Hepatocyte (in vitro differentiated cells): ENCODE results near the gene TXNDC17.

Experiments used
- EZH2phosphoT487 ChIP-seq: fragments of 200-600 bp; sonication (generic); IDR thresholded peaks from one replicate; pipeline ENCODE4 v1.6.1; 2018; ENCODE audit warnings: antibody characterized with exemption, mild to moderate bottlenecking, low read depth, moderate library complexity; ENCODE audit not compliant: unreplicated experiment, severe bottlenecking
- TF ChIP-seq, protein P1 (sequence below): fragments of 200-600 bp; sonication (generic); IDR thresholded peaks from 2 replicates; pipeline ENCODE4 v1.5.1; 2016; ENCODE audit warnings: antibody characterized with exemption, mild to moderate bottlenecking; ENCODE audit not compliant: poor library complexity

DNA sequence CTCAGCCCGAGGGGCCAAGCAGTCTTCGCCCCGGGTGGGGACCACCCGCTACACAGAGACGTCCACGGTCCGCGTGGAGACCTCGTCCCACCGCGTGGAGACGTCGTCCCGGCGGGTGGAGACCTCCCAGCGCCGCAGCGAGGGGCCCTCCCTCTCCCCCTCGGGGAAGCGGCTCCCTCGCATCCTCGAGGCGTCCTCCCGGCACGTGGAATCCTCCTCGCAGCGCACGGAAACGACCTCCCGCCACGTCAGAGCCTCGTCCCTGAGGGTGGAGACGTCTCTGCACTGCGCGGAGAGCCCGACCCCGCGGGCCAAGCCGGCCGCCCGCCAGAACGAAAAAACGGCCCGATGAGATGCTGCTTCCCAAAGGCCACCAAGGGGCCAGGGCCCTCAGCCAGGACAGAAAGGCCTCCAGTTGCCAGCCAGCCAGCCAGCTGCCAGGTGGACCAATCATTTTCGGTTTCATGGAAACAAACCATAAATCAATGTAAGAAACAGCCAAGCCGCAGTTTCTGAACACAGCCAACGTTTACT, 11.1 kb downstream of the TXNDC17 start:
- no peak for TF ChIP-seq EZH2phosphoT487
- TF ChIP-seq, protein P1, sequence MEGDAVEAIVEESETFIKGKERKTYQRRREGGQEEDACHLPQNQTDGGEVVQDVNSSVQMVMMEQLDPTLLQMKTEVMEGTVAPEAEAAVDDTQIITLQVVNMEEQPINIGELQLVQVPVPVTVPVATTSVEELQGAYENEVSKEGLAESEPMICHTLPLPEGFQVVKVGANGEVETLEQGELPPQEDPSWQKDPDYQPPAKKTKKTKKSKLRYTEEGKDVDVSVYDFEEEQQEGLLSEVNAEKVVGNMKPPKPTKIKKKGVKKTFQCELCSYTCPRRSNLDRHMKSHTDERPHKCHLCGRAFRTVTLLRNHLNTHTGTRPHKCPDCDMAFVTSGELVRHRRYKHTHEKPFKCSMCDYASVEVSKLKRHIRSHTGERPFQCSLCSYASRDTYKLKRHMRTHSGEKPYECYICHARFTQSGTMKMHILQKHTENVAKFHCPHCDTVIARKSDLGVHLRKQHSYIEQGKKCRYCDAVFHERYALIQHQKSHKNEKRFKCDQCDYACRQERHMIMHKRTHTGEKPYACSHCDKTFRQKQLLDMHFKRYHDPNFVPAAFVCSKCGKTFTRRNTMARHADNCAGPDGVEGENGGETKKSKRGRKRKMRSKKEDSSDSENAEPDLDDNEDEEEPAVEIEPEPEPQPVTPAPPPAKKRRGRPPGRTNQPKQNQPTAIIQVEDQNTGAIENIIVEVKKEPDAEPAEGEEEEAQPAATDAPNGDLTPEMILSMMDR, result no peak
